GM18870 (cell line): ENCODE data around the gene RAD23B.

ENCODE experiments used
- ATAC-seq: cut with Tn5 transposase; IDR thresholded peaks from one replicate; pipeline ENCODE4 v1.9.1; 2021; ENCODE audit warnings: moderate library complexity; ENCODE audit not compliant: unreplicated experiment

The RAD23B gene

DNA sequence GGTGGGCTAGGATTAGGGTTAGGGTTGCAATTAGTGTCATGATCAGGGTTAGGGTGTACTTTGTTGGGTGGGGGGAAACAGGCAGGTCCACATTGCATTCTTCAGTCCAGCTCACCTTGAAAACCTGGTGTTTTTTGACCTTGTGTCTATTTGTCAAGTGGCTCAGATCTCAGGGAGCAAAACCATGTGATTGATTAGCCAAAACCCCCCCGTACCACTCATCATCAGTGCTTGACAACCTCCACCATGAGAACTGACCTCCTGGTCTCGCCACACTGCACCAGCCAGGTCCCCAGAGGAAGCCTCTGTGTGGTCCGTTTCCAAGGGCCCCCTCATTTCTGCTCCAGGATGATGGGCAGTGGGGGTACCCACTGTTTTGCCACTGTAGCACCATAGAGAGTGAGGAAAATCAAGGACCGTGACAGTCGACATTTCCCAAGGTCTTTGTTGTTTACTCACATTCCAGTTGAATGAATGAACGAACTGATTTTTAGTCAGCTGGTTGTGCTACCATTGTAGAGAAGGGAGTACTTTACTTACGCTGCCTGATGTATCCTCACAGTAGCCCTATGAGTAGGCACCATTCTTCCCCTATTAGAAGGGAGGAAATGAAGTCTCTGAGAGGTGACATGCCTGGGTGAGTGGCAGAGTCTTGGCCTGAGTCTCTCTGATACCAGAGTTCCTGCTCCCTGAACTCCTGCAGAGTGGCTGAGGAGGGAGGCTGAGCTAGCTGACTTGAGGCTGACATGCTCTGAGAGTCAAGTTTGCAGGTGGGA is 84.8 kb downstream of the RAD23B start:
- ATAC-seq: no peak

- no peak for ATAC-seq
These were observed 85.6 kb downstream of the RAD23B start for GRCh38 chr9:107368696-107369095.

GRCh38 chr9:107373809-107374208 is 90.7 kb downstream of the RAD23B start:
- ATAC-seq: no peak

DNA sequence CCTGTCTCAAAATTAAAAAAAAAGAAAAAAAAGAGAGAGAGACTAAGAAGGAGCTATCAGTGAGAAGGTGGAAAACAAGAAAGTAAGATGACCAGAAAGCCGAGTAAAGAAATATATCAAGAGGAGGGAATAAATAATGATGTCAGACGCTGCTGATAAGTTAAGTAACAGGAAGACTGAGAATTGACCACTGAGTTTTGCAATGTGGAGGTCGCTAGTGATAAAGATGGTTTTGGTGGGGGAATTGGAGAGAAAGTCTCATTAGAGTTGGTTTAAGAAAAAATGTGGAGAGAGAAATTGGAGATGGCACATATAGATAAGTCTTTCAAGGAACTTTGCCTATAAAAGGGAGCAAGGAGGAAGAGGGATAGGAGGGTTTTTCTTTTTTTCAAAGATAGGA is 91.9 kb downstream of the RAD23B start:
- no peak for ATAC-seq

GRCh38 chr9:107375651-107376369 is 92.7 kb downstream of the RAD23B start:
- ATAC-seq: no peak

- no peak for ATAC-seq
These were observed 94.9 kb downstream of the RAD23B start for GRCh38 chr9:107378006-107378405.
